PC-9 (cell line): Measurements from ENCODE around the gene HOXC6. TPM values are rescaled to one million over a fixed set of nuclear protein-coding genes. Genes with fewer than 3 reads are reported as not detected.

Experiments
- BruUV-seq: library from RNA; stranded (reverse); fragments of 400-500 nt; replicated peaks from 2 replicates; lab custom pipeline; 2021; lab: Mats Ljungman, UMichigan
- CTCF ChIA-PET: fragments of 300-600 bp; sonication (Branson Sonifier 250); formaldehyde crosslinking; loops from one replicate; lab custom pipeline; 2022; ENCODE audit warnings: antibody characterized with exemption; lab: Charles Lee
- POLR2A ChIA-PET: fragments of 300-600 bp; sonication (Branson Sonifier 250); formaldehyde crosslinking; loops from one replicate; lab custom pipeline; 2022; ENCODE audit warnings: antibody characterized with exemption; ENCODE audit not compliant: unreplicated experiment; lab: Charles Lee
- DNase-seq, 2 experiments: peaks; one replicate each; pipeline versions ENCODE4 v3.0.0 to v3.0.0-alpha.2; 2015 to 2022; ENCODE audit warnings: mixed read lengths in 1 of 2
- H2AFZ ChIP-seq: fragments of 200-600 bp; sonication (generic); 2 replicates; pipeline ENCODE4 v1.8.1; 2017; ENCODE audit warnings: antibody characterized with exemption
- H3F3A ChIP-seq: fragments of 200-600 bp; sonication (generic); 2 replicates; pipeline ENCODE4 v1.8.1; 2017; ENCODE audit warnings: antibody characterized with exemption, mild to moderate bottlenecking, low read depth; ENCODE audit not compliant: insufficient read depth
- H3K27ac ChIP-seq: fragments of 200-600 bp; sonication (generic); 2 replicates; pipeline ENCODE4 v1.6.1; 2016; ENCODE audit warnings: mixed run types
- H3K27me3 ChIP-seq: fragments of 200-600 bp; sonication (generic); 2 replicates; pipeline ENCODE4 v1.6.1; 2016; ENCODE audit warnings: low read depth, mixed run types; ENCODE audit not compliant: insufficient read depth
- H3K36me3 ChIP-seq: fragments of 200-600 bp; sonication (generic); 2 replicates; pipeline ENCODE4 v1.6.1; 2016; ENCODE audit warnings: low read depth, mixed run types
- H3K4me1 ChIP-seq: fragments of 200-600 bp; sonication (generic); replicated peaks from 2 replicates; pipeline ENCODE4 v1.6.1; 2016; ENCODE audit warnings: mixed run types; ENCODE audit not compliant: insufficient read depth
- H3K4me2 ChIP-seq: fragments of 200-600 bp; sonication (generic); 2 replicates; pipeline ENCODE4 v1.6.1; 2017; ENCODE audit warnings: mixed run types
- H3K4me3 ChIP-seq: fragments of 200-600 bp; sonication (generic); 2 replicates; pipeline ENCODE4 v1.6.1; 2016; ENCODE audit warnings: mixed run types
- H3K79me2 ChIP-seq: fragments of 200-600 bp; sonication (generic); 2 replicates; pipeline ENCODE4 v1.6.1; 2017; ENCODE audit warnings: low read depth, mixed run types
- H3K9me2 ChIP-seq: fragments of 200-600 bp; sonication (generic); 2 replicates; pipeline ENCODE4 v1.8.1; 2017; ENCODE audit warnings: mild to moderate bottlenecking; ENCODE audit not compliant: insufficient read depth
- H3K9me3 ChIP-seq: fragments of 200-600 bp; sonication (generic); 2 replicates; pipeline ENCODE4 v1.8.1; 2016; ENCODE audit warnings: low read depth; ENCODE audit not compliant: insufficient read depth
- H4K20me1 ChIP-seq: fragments of 200-600 bp; sonication (generic); 2 replicates; pipeline ENCODE4 v1.8.1; 2017; ENCODE audit not compliant: insufficient read depth
- CTCF ChIP-seq: fragments of 200-600 bp; sonication (generic); conservative IDR thresholded peaks from 2 replicates; pipeline ENCODE4 v1.6.1; 2017; ENCODE audit warnings: mixed run types, antibody characterized with exemption, mild to moderate bottlenecking, moderate library complexity
- EZH2 ChIP-seq: fragments of 200-600 bp; sonication (generic); IDR thresholded peaks from 2 replicates; pipeline ENCODE4 v1.8.0; 2017; ENCODE audit warnings: antibody characterized with exemption, low read depth
- intact Hi-C: fragments of 100-400 bp; cut with micrococcal nuclease; formaldehyde crosslinking; loops from one replicate; pipeline ENCODE4 v1.10.0; 2022; ENCODE audit not compliant: unreplicated experiment
- total RNA-seq: library from RNA; stranded (reverse); gene quantifications from 2 replicates; pipeline ENCODE4 v1.2.3, GENCODE V29; 2021

HOXC6 gene
- total RNA-seq, 1 experiment from 2014 or later = 4.1 TPM

- Histone ChIP-seq H3K9me3 (no peaks in the 10 kb centered on the region), H2AFZ (no peak overlapping the region), H3K4me2 (no peak overlapping the region), H3K9me2 (no peaks in the 10 kb centered on the region), H3F3A (no peaks in the 10 kb centered on the region), H3K4me1 (no peaks in the 10 kb centered on the region), H3K27ac (no peak overlapping the region), H3K4me3 (no peak overlapping the region), H3K36me3 (no peaks in the 10 kb centered on the region), H3K27me3 (peaks cover 19% of the 10 kb centered on the region; the same call in 1 of the 2 replicates), H3K79me2 (no peaks in the 10 kb centered on the region), H4K20me1 (no peaks in the 10 kb centered on the region)
- ChIA-PET POLR2A (no interaction called here), CTCF (no interaction called here)
- intact Hi-C loops = no loop called here
- no TSS peak for BruUV-seq
- DNase-seq = no peak
- TF ChIP-seq EZH2 (no peak), CTCF (no peak)
Observed at GRCh38 chr12:54060975-54061778, 32.9 kb downstream of the HOXC6 start.

GRCh38 chr12:54065677-54066076, 37.4 kb downstream of the HOXC6 start:
- Histone ChIP-seq H3F3A (no peaks in the 10 kb centered on the region), H3K27ac (no peak overlapping the region), H3K36me3 (no peaks in the 10 kb centered on the region), H3K9me2 (no peaks in the 10 kb centered on the region), H3K4me3 (no peak overlapping the region), H4K20me1 (no peaks in the 10 kb centered on the region), H3K4me1 (no peaks in the 10 kb centered on the region), H3K79me2 (no peaks in the 10 kb centered on the region), H2AFZ (no peak overlapping the region), H3K27me3 (peaks cover 13% of the 10 kb centered on the region; the same call in 1 of the 2 replicates), H3K9me3 (no peaks in the 10 kb centered on the region), H3K4me2 (no peak overlapping the region)
- DNase-seq = no peak
- intact Hi-C loops = no loop called here
- POLR2A ChIA-PET = no interaction called here
- TF ChIP-seq CTCF = no peak
- TF ChIP-seq EZH2 = no peak
- CTCF ChIA-PET = no interaction called here
- BruUV-seq = no TSS peak

- no peaks in the 10 kb centered on the region for H4K20me1 ChIP-seq
- H3K27me3 ChIP-seq = peaks cover 13% of the 10 kb centered on the region; the same call in 1 of the 2 replicates
- no peak for DNase-seq
- H3F3A ChIP-seq = no peaks in the 10 kb centered on the region
- H3K79me2 ChIP-seq = no peaks in the 10 kb centered on the region
- intact Hi-C loops = no loop called here
- POLR2A ChIA-PET = no interaction called here
- H3K4me1 ChIP-seq = no peaks in the 10 kb centered on the region
- H3K27ac ChIP-seq = no peak overlapping the region
- H2AFZ ChIP-seq = no peak overlapping the region
- H3K36me3 ChIP-seq = no peaks in the 10 kb centered on the region
- no TSS peak for BruUV-seq
- no peak for TF ChIP-seq EZH2
- TF ChIP-seq CTCF = no peak
- CTCF ChIA-PET = no interaction called here
- no peaks in the 10 kb centered on the region for H3K9me2 ChIP-seq
- H3K4me3 ChIP-seq = no peak overlapping the region
- H3K4me2 ChIP-seq = no peak overlapping the region
- no peaks in the 10 kb centered on the region for H3K9me3 ChIP-seq
Observed at GRCh38 chr12:54066408-54066807, 38.2 kb downstream of the HOXC6 start.
